Measurements from ENCODE around the gene RER1. TPM values are rescaled to one million over a fixed set of nuclear protein-coding genes. Genes with fewer than 3 reads are reported as not detected.

Gene RER1
- total RNA-seq, 1 donor from 2014 or later: 99.3 TPM

- Mint-ChIP-seq H3K36me3 (ENCODE audit: insufficient read depth) (no peaks in the 10 kb centered on the region), H3K27me3 (peaks cover 5% of the 10 kb centered on the region), H3K4me1 (ENCODE audit: low read depth) (no peaks in the 10 kb centered on the region)
These were observed 46.8 kb upstream of the RER1 start for GRCh38 chr1:2344744-2345296.

DNA sequence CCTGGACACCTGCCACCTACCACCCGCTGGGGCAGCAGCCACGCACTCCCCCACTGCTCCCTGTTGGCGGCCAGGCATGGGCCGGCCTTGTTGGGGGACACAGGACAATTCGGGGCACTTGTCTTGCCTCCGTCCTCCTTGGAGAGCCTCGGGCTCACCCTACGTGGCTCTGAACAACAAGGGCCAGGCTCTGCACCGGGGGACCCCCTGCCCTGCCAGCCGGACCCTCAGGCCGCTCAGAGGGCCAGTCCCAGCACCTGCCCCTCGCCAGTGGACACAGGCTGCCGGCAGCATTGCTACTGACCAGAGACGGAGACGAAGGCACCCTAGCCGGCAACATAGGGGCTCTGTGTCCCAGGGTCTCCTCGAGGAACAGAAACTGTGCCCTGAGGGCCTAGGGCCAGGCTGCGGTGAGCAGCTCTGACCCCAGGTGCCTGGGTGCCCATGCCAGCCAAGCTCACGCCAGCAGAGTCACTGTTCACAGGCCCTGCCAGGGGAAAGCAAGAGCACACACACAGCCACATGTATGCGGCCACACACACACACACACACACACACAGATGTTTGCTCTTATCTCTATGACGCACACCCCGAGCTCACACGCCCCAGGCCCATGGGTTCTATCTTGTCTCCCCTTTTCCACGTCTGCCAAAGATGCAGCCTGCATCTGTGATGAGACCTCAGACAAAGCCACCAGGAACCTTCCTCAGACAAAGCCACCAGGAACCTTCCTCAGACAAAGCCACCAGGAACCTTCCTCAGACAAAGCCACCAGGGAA lies 46.2 kb upstream of the RER1 start:
- no peaks in the 10 kb centered on the region for H3K9me3 Mint-ChIP-seq (ENCODE audit: low read depth)
- no peaks in the 10 kb centered on the region for H3K4me1 Mint-ChIP-seq (ENCODE audit: low read depth)
- DNase-seq (ENCODE audit: low spot score, unreplicated experiment): no peak
- H3K27me3 Mint-ChIP-seq: peaks cover 5% of the 10 kb centered on the region
- TF ChIP-seq, protein P1, sequence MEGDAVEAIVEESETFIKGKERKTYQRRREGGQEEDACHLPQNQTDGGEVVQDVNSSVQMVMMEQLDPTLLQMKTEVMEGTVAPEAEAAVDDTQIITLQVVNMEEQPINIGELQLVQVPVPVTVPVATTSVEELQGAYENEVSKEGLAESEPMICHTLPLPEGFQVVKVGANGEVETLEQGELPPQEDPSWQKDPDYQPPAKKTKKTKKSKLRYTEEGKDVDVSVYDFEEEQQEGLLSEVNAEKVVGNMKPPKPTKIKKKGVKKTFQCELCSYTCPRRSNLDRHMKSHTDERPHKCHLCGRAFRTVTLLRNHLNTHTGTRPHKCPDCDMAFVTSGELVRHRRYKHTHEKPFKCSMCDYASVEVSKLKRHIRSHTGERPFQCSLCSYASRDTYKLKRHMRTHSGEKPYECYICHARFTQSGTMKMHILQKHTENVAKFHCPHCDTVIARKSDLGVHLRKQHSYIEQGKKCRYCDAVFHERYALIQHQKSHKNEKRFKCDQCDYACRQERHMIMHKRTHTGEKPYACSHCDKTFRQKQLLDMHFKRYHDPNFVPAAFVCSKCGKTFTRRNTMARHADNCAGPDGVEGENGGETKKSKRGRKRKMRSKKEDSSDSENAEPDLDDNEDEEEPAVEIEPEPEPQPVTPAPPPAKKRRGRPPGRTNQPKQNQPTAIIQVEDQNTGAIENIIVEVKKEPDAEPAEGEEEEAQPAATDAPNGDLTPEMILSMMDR (IDR thresholded peaks at IDR 0.05; ENCODE audit: unreplicated experiment): no peak
- H3K36me3 Mint-ChIP-seq (ENCODE audit: insufficient read depth): no peaks in the 10 kb centered on the region
- no peak overlapping the region for H3K27ac Mint-ChIP-seq
- H3K4me3 Mint-ChIP-seq (ENCODE audit: low read depth): no peak overlapping the region

More at GRCh38 chr1:2344744-2345296, 46.8 kb upstream of the RER1 start:
- no peaks in the 10 kb centered on the region for H3K9me3 Mint-ChIP-seq (ENCODE audit: low read depth)
- TF ChIP-seq, protein P1 (IDR thresholded peaks at IDR 0.05; ENCODE audit: unreplicated experiment): no peak
- no peak overlapping the region for H3K4me3 Mint-ChIP-seq (ENCODE audit: low read depth)
- no peak for DNase-seq (ENCODE audit: low spot score, unreplicated experiment)
- H3K27ac Mint-ChIP-seq: no peak overlapping the region

DNA sequence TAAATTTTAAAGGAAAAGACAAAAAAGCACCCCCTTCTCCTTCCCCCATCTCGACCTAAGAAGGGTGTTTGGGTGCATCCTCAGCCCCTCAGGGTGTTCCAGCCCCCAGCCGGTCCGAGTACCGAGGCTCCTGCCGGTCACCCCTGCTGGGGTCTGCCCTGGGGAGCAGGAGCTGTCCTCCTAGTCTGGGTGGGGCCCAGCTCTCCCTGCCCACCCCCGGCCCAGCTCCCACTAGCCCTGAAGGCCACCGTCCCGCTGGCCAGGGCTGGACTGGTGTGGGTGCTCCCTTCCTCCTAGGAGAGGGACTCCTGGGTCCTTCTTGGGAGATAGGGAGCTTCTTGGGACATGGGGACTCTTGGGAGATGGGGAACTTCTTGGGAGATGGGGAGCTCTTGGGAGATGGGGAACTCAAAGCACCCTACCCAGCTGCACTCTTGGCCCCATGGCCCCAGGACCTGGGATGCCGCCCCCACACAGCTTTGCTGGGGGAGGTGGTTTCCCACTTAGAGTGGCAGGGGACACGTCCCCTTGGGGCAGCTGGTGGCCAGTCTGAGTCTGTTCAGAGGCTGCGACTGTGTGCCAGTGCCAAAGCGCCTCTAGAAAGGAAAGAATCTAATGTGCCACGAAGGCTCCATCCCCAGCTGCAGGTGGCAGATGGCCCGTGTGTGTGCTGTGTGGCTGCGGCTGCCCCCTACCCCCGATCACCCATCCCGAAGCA lies 44.8 kb upstream of the RER1 start:
- Mint-ChIP-seq H3K27ac (no peak overlapping the region), H3K9me3 (ENCODE audit: low read depth) (no peaks in the 10 kb centered on the region), H3K4me3 (ENCODE audit: low read depth) (no peak overlapping the region), H3K27me3 (peaks cover 9% of the 10 kb centered on the region), H3K36me3 (ENCODE audit: insufficient read depth) (no peaks in the 10 kb centered on the region), H3K4me1 (ENCODE audit: low read depth) (no peaks in the 10 kb centered on the region)
- DNase-seq (ENCODE audit: low spot score, unreplicated experiment): no peak
- TF ChIP-seq, protein P1 (IDR thresholded peaks at IDR 0.05; ENCODE audit: unreplicated experiment): no peak

GRCh38 chr1:2347409-2347785 lies 44.2 kb upstream of the RER1 start:
- no peaks in the 10 kb centered on the region for H3K36me3 Mint-ChIP-seq (ENCODE audit: insufficient read depth)
- TF ChIP-seq, protein P1 (IDR thresholded peaks at IDR 0.05; ENCODE audit: unreplicated experiment): no peak
- no peaks in the 10 kb centered on the region for H3K4me1 Mint-ChIP-seq (ENCODE audit: low read depth)
- no peak overlapping the region for H3K4me3 Mint-ChIP-seq (ENCODE audit: low read depth)
- no peak overlapping the region for H3K27ac Mint-ChIP-seq
- no peaks in the 10 kb centered on the region for H3K9me3 Mint-ChIP-seq (ENCODE audit: low read depth)
- peaks cover 9% of the 10 kb centered on the region for H3K27me3 Mint-ChIP-seq
- DNase-seq (ENCODE audit: low spot score, unreplicated experiment): no peak

DNA sequence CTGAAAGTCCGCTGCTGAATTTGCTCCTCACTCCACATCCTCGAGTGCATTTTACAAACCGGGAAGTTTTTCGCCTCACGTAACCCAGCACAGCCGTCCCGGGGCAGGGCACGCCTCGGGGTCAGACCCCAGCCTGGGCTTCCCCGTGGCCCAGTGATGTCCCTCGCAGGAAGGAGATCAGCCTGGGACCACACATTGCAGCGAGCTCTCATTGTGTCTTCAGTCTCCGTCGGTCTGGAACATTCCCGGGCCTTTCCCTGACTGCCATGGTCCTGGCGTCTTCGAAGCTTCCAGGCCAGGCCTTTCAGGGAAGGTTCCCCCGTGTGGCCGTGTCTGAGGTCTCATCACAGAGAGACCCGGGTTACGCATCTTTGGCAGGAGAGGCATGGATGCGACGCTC lies 43.7 kb upstream of the RER1 start:
- no peak overlapping the region for H3K27ac Mint-ChIP-seq
- no peaks in the 10 kb centered on the region for H3K36me3 Mint-ChIP-seq (ENCODE audit: insufficient read depth)
- H3K9me3 Mint-ChIP-seq (ENCODE audit: low read depth): no peaks in the 10 kb centered on the region
- TF ChIP-seq, protein P1 (IDR thresholded peaks at IDR 0.05; ENCODE audit: unreplicated experiment): no peak
- DNase-seq (ENCODE audit: low spot score, unreplicated experiment): no peak
- peaks cover 9% of the 10 kb centered on the region for H3K27me3 Mint-ChIP-seq
- no peak overlapping the region for H3K4me3 Mint-ChIP-seq (ENCODE audit: low read depth)
- no peaks in the 10 kb centered on the region for H3K4me1 Mint-ChIP-seq (ENCODE audit: low read depth)
